ENCODE results near the gene ADAM15.

DNA sequence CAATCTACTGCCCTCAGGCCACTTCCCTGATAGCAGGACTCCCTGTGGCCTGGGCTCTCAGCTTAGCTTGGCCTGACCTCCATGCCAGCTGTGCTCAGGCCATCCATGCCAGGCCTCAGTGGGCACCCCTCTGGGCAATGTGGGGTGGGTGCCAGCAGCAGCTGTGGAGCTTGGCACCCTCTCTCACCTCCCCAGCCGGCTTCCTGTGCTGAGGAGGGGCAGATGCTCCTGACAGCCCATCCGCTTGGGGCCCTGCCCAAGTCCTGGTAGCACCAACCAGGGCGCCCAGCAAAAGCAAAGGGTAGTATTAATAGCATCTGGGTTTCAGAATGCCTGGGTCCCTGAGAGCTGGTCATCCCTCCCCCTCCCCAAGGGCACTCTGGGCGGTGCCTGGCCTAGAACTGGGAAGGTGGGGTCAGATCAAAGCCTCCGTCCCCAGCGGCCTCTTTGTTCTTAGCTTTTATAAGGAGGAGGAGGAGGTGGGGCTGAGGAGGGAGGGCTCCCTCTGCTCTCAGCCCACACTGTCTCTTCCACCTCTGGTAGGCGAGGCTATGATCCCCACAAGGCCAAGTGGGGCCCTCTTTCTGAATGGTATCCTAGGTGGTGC, 18.5 kb downstream of the ADAM15 start:
- TF ChIP-seq, protein P1, sequence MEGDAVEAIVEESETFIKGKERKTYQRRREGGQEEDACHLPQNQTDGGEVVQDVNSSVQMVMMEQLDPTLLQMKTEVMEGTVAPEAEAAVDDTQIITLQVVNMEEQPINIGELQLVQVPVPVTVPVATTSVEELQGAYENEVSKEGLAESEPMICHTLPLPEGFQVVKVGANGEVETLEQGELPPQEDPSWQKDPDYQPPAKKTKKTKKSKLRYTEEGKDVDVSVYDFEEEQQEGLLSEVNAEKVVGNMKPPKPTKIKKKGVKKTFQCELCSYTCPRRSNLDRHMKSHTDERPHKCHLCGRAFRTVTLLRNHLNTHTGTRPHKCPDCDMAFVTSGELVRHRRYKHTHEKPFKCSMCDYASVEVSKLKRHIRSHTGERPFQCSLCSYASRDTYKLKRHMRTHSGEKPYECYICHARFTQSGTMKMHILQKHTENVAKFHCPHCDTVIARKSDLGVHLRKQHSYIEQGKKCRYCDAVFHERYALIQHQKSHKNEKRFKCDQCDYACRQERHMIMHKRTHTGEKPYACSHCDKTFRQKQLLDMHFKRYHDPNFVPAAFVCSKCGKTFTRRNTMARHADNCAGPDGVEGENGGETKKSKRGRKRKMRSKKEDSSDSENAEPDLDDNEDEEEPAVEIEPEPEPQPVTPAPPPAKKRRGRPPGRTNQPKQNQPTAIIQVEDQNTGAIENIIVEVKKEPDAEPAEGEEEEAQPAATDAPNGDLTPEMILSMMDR (conservative IDR thresholded peaks at IDR 0.05; ENCODE audit: low read depth, low read length): no peak
- TF ChIP-seq EZH2 (IDR thresholded peaks at IDR 0.05; ENCODE audit: borderline replicate concordance, low read depth, low read length, poor library complexity, severe bottlenecking): no peak
